Tibial nerve (tissue), 4 donors: Measurements from ENCODE around the gene MTCL1.

Experiments used
- EP300 ChIP-seq, 2 donors: sonication (generic); formaldehyde crosslinking; IDR thresholded peaks; one replicate each; pipeline ENCODE4 v1.6.1; 2017; ENCODE audit warnings: antibody characterized with exemption in 2 of 2, mild to moderate bottlenecking in 1 of 2
- POLR2A ChIP-seq, 2 donors: fragments of 450-650 bp; IDR thresholded peaks; one replicate each; pipeline ENCODE4 v1.6.1; 2017; ENCODE audit warnings: antibody characterized with exemption in 2 of 2, mild to moderate bottlenecking in 2 of 2, moderate library complexity in 2 of 2
- TF ChIP-seq, protein P1 (sequence below), 5 experiments: fragments of 200-600 bp in 3 of 5; fragments of 450-650 bp in 2 of 5; sonication (generic) in 3 of 5; IDR thresholded peaks; one replicate each; pipeline ENCODE4 v1.5.1; 2016 to 2019; ENCODE audit warnings: antibody characterized with exemption in 5 of 5, mild to moderate bottlenecking in 3 of 5, moderate library complexity in 2 of 5

DNA sequence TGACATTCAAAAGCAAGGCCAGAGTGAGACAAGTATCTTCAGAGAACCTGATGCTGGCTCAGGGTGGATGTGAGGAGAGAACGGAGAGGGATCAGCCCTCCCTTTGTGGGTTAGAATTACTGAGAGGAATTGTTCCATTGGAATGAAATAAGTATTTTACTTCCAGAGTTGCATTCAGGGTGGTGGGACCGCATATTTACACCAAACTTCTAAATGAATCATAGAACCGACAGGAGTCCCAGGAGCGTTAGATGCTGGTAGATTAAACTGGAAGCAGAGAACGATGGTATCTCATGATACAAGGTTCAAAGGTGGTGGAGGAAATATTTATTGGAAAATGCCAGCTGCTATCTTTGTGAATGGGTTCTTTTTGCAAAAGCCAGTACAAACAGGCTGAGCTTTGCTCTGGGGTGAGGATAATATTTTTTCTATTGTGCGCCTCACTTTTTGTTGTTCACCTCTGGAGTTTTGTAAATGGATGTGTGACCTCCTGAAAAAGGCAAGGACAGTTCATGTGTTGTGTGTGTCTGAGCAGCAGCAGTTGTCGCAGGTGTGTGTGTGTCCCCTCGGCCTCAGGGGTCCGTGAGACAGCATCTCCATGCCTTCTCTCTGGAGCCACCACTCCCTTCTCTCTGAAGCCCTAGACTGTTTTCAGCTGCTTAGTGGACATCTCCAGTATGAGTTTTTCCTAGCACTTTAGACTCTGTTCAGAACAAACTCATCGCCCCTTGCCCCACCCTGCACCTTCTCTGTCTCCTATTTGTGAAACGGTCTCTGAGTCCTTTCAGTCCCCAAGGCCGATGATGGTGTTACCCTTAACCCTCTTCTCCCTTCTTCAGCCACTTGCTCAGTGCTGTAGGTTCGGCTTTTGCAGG lies 17.8 kb downstream of the MTCL1 start:
- TF ChIP-seq, protein P1, sequence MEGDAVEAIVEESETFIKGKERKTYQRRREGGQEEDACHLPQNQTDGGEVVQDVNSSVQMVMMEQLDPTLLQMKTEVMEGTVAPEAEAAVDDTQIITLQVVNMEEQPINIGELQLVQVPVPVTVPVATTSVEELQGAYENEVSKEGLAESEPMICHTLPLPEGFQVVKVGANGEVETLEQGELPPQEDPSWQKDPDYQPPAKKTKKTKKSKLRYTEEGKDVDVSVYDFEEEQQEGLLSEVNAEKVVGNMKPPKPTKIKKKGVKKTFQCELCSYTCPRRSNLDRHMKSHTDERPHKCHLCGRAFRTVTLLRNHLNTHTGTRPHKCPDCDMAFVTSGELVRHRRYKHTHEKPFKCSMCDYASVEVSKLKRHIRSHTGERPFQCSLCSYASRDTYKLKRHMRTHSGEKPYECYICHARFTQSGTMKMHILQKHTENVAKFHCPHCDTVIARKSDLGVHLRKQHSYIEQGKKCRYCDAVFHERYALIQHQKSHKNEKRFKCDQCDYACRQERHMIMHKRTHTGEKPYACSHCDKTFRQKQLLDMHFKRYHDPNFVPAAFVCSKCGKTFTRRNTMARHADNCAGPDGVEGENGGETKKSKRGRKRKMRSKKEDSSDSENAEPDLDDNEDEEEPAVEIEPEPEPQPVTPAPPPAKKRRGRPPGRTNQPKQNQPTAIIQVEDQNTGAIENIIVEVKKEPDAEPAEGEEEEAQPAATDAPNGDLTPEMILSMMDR (IDR thresholded peaks at IDR 0.05): no peak
- no peak for TF ChIP-seq EP300 (IDR thresholded peaks at IDR 0.05)
- TF ChIP-seq POLR2A (IDR thresholded peaks at IDR 0.05): no peak
